ENCODE results near the gene TSACC. TPM values are rescaled to one million over a fixed set of nuclear protein-coding genes. Genes with fewer than 3 reads are reported as not detected.

The TSACC gene
- total and polyA plus RNA-seq, 9 of the 15 experiments (the other 6 are each of a cell fraction or from before 2014, with no cell fraction given): 0.45 to 7.4 (median 2.6) TPM

DNA sequence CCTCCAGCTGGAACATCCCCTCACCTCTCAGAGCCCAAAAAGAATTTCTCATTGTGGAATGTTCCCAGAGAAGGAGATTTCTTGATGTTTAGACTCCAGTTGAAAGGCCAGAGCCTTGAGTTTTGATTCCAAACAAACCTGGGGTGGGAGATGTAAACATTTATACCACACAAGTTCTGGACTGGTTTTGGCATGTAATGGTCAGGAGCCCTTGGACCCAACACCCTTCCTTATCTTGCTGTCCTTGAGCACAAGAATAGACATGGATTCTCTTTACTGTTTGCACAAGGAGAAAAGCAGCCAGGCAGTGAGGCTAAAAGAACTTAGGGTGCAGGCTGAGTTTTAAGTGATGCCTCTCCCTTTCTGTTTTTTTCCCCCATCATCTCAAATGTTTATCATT lies 35.2 kb downstream of the TSACC start (continued):
- TF ChIP-seq FOXM1 (IDR thresholded peaks at IDR 0.05; ENCODE audit: low read depth) (no peak), FOXM1 (CRISPR knock-in tag; IDR thresholded peaks at IDR 0.05; ENCODE audit: low read depth) (no peak), MED1 (CRISPR knock-in tag; IDR thresholded peaks at IDR 0.05; ENCODE audit: borderline replicate concordance) (no peak)

DNA sequence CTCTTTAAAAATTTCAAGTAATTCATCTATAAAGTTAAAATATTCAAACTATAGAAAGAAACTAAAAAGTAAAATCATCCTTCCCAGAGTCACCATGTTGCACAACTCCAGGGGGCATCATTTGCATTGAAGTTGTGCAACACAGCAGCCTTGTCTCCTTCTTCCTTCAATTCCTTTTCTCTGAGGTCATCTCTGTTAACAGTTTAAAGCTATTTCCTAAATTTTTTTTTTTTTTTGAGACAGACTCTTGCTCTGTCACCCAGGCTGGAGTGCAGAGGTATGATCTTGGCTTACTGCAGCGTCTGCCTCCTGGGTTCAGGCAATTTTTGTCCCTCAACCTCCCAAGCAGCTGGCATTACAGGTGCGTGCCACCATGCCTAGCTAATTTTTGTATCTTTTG lies 37.8 kb downstream of the TSACC start:
- Histone ChIP-seq H3K4me2 (ENCODE audit: insufficient read depth, low read length) (no peak overlapping the region), H3K9me3 (replicated peaks; ENCODE audit: control insufficient read depth, insufficient read depth, low read depth, low read length) (no peaks in the 10 kb centered on the region), H3K27me3 (ENCODE audit: control insufficient read depth in 2 of 2, insufficient read depth in 2 of 2, low read length in 2 of 2) (peaks cover 0 to 8% of the 10 kb centered on the region in 2 experiments; a peak in 4 of 5 replicates), H3K9me1 (ENCODE audit: control insufficient read depth, insufficient read depth, low read length) (no peaks in the 10 kb centered on the region), H3K9ac (ENCODE audit: insufficient read depth in 1 of 2, low read depth in 2 of 2, low read length in 2 of 2) (no peak overlapping the region), H2AFZ (ENCODE audit: low read depth, low read length) (no peak overlapping the region), H3K79me2 (ENCODE audit: control insufficient read depth, insufficient read depth, low read length) (no peaks in the 10 kb centered on the region), H3K4me3 (no peak overlapping the region), H3K36me3 (ENCODE audit: control insufficient read depth, insufficient read depth, low read length) (no peaks in the 10 kb centered on the region), H3K4me1 (replicated peaks in 1 of 2; ENCODE audit: control insufficient read depth in 2 of 2, insufficient read depth in 2 of 2, low read length in 2 of 2) (peaks cover 8 to 15% of the 10 kb centered on the region in 2 experiments; a peak in 4 of 5 replicates), H3K27ac (ENCODE audit: extremely low read depth, low read depth, low read length) (no peak overlapping the region), H4K20me1 (replicated peaks; ENCODE audit: control insufficient read depth, insufficient read depth, low read length) (0 out of 2 replicates have a peak, but pooled peaks cover under 1% of the 10 kb centered on the region)
- BruUV-seq (replicated peaks): no TSS peak
- CTCF ChIA-PET (ENCODE audit: low intra/inter-chr PET ratio): interaction anchor here (0.7 kb wide), 1 partner anchor 276 kb away, joined by 3 read pairs; no protein-coding TSS in a partner anchor
- no peak for FAIRE-seq
- in situ Hi-C loops (cut with MboI): no loop called here
- POLR2A ChIA-PET: no interaction called here
- intact Hi-C loops (cut with micrococcal nuclease): no loop called here
- 0% methylated on average over 2 of the region's 2 CpGs for WGBS (ENCODE audit: insufficient coverage, low coverage, missing lambda C conversion rate)
- ATAC-seq: no peak
- DNase-seq (ENCODE audit: extremely low read depth in 1 of 4, low spot score in 3 of 4): no peak
- TF ChIP-seq ZNF766 (CRISPR knock-in tag; conservative IDR thresholded peaks at IDR 0.05): no peak
- no peak for TF ChIP-seq TAF9B (IDR thresholded peaks at IDR 0.05; ENCODE audit: partially characterized antibody)
- no peak for TF ChIP-seq RBM25 (IDR thresholded peaks at IDR 0.05; ENCODE audit: low read depth, low read length, severe bottlenecking)
- TF ChIP-seq ZNF785 (CRISPR knock-in tag; IDR thresholded peaks at IDR 0.05): no peak
- TF ChIP-seq ADNP (tag; IDR thresholded peaks at IDR 0.05): peak; percentile 73
- TF ChIP-seq NFYB (IDR thresholded peaks at IDR 0.05; ENCODE audit: extremely low read depth, insufficient read length): no peak
- no peak for TF ChIP-seq MCM5 (IDR thresholded peaks at IDR 0.05; ENCODE audit: low read depth)
- TF ChIP-seq IFI16 (CRISPR knock-in tag; IDR thresholded peaks at IDR 0.05): no peak
- TF ChIP-seq, protein P1, sequence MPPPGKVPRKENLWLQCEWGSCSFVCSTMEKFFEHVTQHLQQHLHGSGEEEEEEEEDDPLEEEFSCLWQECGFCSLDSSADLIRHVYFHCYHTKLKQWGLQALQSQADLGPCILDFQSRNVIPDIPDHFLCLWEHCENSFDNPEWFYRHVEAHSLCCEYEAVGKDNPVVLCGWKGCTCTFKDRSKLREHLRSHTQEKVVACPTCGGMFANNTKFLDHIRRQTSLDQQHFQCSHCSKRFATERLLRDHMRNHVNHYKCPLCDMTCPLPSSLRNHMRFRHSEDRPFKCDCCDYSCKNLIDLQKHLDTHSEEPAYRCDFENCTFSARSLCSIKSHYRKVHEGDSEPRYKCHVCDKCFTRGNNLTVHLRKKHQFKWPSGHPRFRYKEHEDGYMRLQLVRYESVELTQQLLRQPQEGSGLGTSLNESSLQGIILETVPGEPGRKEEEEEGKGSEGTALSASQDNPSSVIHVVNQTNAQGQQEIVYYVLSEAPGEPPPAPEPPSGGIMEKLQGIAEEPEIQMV (tag; conservative IDR thresholded peaks at IDR 0.05; ENCODE audit: low read depth): no peak
- TF ChIP-seq JUNB (CRISPR knock-in tag; conservative IDR thresholded peaks at IDR 0.05): no peak
- TF ChIP-seq TRIM24 (IDR thresholded peaks at IDR 0.05): 0 out of 4 replicates have a peak, but pooled peaks of 1 of the 2 experiments have one; percentile 16
- TF ChIP-seq, protein P2, sequence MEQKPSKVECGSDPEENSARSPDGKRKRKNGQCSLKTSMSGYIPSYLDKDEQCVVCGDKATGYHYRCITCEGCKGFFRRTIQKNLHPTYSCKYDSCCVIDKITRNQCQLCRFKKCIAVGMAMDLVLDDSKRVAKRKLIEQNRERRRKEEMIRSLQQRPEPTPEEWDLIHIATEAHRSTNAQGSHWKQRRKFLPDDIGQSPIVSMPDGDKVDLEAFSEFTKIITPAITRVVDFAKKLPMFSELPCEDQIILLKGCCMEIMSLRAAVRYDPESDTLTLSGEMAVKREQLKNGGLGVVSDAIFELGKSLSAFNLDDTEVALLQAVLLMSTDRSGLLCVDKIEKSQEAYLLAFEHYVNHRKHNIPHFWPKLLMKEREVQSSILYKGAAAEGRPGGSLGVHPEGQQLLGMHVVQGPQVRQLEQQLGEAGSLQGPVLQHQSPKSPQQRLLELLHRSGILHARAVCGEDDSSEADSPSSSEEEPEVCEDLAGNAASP (IDR thresholded peaks at IDR 0.05): no peak
- TF ChIP-seq ZSCAN32 (CRISPR knock-in tag; IDR thresholded peaks at IDR 0.05): no peak
- TF ChIP-seq NFXL1 (CRISPR knock-in tag; IDR thresholded peaks at IDR 0.05): no peak
- TF ChIP-seq, protein P3, sequence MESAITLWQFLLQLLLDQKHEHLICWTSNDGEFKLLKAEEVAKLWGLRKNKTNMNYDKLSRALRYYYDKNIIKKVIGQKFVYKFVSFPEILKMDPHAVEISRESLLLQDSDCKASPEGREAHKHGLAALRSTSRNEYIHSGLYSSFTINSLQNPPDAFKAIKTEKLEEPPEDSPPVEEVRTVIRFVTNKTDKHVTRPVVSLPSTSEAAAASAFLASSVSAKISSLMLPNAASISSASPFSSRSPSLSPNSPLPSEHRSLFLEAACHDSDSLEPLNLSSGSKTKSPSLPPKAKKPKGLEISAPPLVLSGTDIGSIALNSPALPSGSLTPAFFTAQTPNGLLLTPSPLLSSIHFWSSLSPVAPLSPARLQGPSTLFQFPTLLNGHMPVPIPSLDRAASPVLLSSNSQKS (CRISPR knock-in tag; IDR thresholded peaks at IDR 0.05): no peak
- TF ChIP-seq CEBPB (tag; IDR thresholded peaks at IDR 0.05): peak; percentile 90

Data from K562 (cell line).